Kidney epithelial cell (primary cell): ENCODE measurements around the gene ENPP1. TPM values are rescaled to one million over a fixed set of nuclear protein-coding genes. Genes with fewer than 3 reads are reported as not detected.

Experiments used
- DNase-seq: peaks from one replicate; pipeline ENCODE4 v3.0.0-alpha.2; 2010; ENCODE audit warnings: low read depth
- H3K27me3 ChIP-seq: 2 replicates; pipeline ENCODE4 v1.6.0; 2011; ENCODE audit warnings: low read length; ENCODE audit not compliant: control insufficient read depth, insufficient read depth
- H3K36me3 ChIP-seq: 2 replicates; pipeline ENCODE4 v1.5.1; 2011; ENCODE audit warnings: low read length; ENCODE audit not compliant: control insufficient read depth, insufficient read depth
- H3K4me3 ChIP-seq: 2 replicates; pipeline ENCODE4 v1.5.1; 2011; ENCODE audit warnings: low read depth, mild to moderate bottlenecking, control low read depth, low read length
- CTCF ChIP-seq: IDR thresholded peaks from 2 replicates; pipeline ENCODE4 v1.5.1; 2011; ENCODE audit warnings: mild to moderate bottlenecking, moderate library complexity, low read length, control low read depth, inconsistent platforms; ENCODE audit not compliant: insufficient read depth, poor library complexity, severe bottlenecking
- total RNA-seq: library from RNA; depleted of rRNA; stranded (reverse); fragments of >200 nt; gene quantifications from 2 replicates; pipeline ENCODE4 v1.2.3, GENCODE V29; 2015

The ENPP1 gene
- total RNA-seq, 1 donor from 2014 or later = 1.2 TPM

GRCh38 chr6:131803007-131803769 is 4.6 kb upstream of the ENPP1 start:
- TF ChIP-seq CTCF = no peak
- DNase-seq = no peak
- no peak overlapping the region for H3K4me3 ChIP-seq
- no peaks in the 10 kb centered on the region for H3K27me3 ChIP-seq
- H3K36me3 ChIP-seq = no peaks in the 10 kb centered on the region

- no peak for TF ChIP-seq CTCF
- H3K36me3 ChIP-seq = no peaks in the 10 kb centered on the region
- H3K4me3 ChIP-seq = no peak overlapping the region
- no peaks in the 10 kb centered on the region for H3K27me3 ChIP-seq
- no peak for DNase-seq
These were observed 3.7 kb upstream of the ENPP1 start for GRCh38 chr6:131804131-131804530.

- peak overlapping the region; percentile 45 for H3K4me3 ChIP-seq
- DNase-seq = no peak
- no peaks in the 10 kb centered on the region for H3K27me3 ChIP-seq
- H3K36me3 ChIP-seq = no peaks in the 10 kb centered on the region
- TF ChIP-seq CTCF = no peak
These were observed 538 bp upstream of the ENPP1 start for GRCh38 chr6:131807321-131807643.

GRCh38 chr6:131808460-131809269 is 845 bp downstream of the ENPP1 start:
- Histone ChIP-seq H3K27me3 (no peaks in the 10 kb centered on the region), H3K36me3 (no peaks in the 10 kb centered on the region), H3K4me3 (peak overlapping the region; percentile 45)
- no peak for DNase-seq
- no peak for TF ChIP-seq CTCF

GRCh38 chr6:131811500-131811899 is 3.7 kb downstream of the ENPP1 start:
- no peak for DNase-seq
- no peaks in the 10 kb centered on the region for H3K27me3 ChIP-seq
- no peaks in the 10 kb centered on the region for H3K36me3 ChIP-seq
- TF ChIP-seq CTCF = no peak
- no peak overlapping the region for H3K4me3 ChIP-seq
